Neural cell (in vitro differentiated cells): ENCODE data around the gene CTBP2. TPM values are rescaled to one million over a fixed set of nuclear protein-coding genes. Genes with fewer than 3 reads are reported as not detected.

Experiments used
- H2AFZ ChIP-seq: fragments of 200-600, 300-800 bp; sonication (generic), shearing (Covaris generic); 2 replicates; pipeline ENCODE4 v1.6.0; 2014; ENCODE audit warnings: low read depth, mild to moderate bottlenecking, antibody characterized with exemption, low read length, moderate library complexity
- H3F3A ChIP-seq: fragments of 200-600 bp; shearing (Covaris generic); 2 replicates; pipeline ENCODE4 v1.6.1; 2016; ENCODE audit warnings: mild to moderate bottlenecking, moderate library complexity, mixed read lengths, antibody characterized with exemption, low read length; ENCODE audit not compliant: insufficient read depth, poor library complexity, severe bottlenecking
- H3K27ac ChIP-seq: fragments of 200-600, 300-800 bp; sonication (generic), shearing (Covaris generic); 2 replicates; pipeline ENCODE4 v1.5.1; 2014; ENCODE audit warnings: mild to moderate bottlenecking, low read length, moderate library complexity
- H3K27me3 ChIP-seq: fragments of 300-800, 200-600 bp; sonication (generic), shearing (Covaris generic); 2 replicates; pipeline ENCODE4 v1.6.0; 2014; ENCODE audit warnings: mild to moderate bottlenecking, low read depth, low read length, moderate library complexity; ENCODE audit not compliant: insufficient read depth
- H3K36me3 ChIP-seq: fragments of 300-800, 200-600 bp; sonication (generic), shearing (Covaris generic); 2 replicates; pipeline ENCODE4 v1.5.1; 2014; ENCODE audit warnings: mild to moderate bottlenecking, antibody characterized with exemption, low read length, moderate library complexity; ENCODE audit not compliant: insufficient read depth
- H3K4me2 ChIP-seq: fragments of 300-800, 200-600 bp; sonication (generic), shearing (Covaris generic); 2 replicates; pipeline ENCODE4 v1.6.0; 2014; ENCODE audit warnings: mild to moderate bottlenecking, low read length
- H3K4me3 ChIP-seq: fragments of 300-800, 200-600 bp; sonication (generic), shearing (Covaris generic); 2 replicates; pipeline ENCODE4 v1.5.1; 2014; ENCODE audit warnings: mild to moderate bottlenecking, low read length, moderate library complexity
- H3K79me2 ChIP-seq: fragments of 200-600 bp; shearing (Covaris generic); replicated peaks from 2 replicates; pipeline ENCODE4 v1.6.0; 2014; ENCODE audit warnings: mild to moderate bottlenecking, low read length, moderate library complexity; ENCODE audit not compliant: insufficient read depth
- H3K9ac ChIP-seq: fragments of 300-800, 200-600 bp; sonication (generic), shearing (Covaris generic); 2 replicates; pipeline ENCODE4 v1.6.1; 2016; ENCODE audit warnings: mild to moderate bottlenecking, low read length, mixed read lengths
- H3K9me2 ChIP-seq: fragments of 200-600 bp; shearing (Covaris generic); 2 replicates; pipeline ENCODE4 v1.6.1; 2016; ENCODE audit warnings: mild to moderate bottlenecking, low read length, mixed read lengths; ENCODE audit not compliant: insufficient read depth
- H3K9me3 ChIP-seq: fragments of 200-600, 300-800 bp; sonication (generic), shearing (Covaris generic); 2 replicates; pipeline ENCODE4 v1.6.1; 2016; ENCODE audit warnings: mild to moderate bottlenecking, mixed run types, low read length, moderate library complexity, mixed read lengths
- H4K20me1 ChIP-seq: fragments of 200-600 bp; shearing (Covaris generic); 2 replicates; pipeline ENCODE4 v1.6.1; 2016; ENCODE audit warnings: mild to moderate bottlenecking, mixed run types; ENCODE audit not compliant: insufficient read depth
- EP300 ChIP-seq: fragments of 450-650 bp; conservative IDR thresholded peaks from 2 replicates; pipeline ENCODE4 v1.6.1; 2014; ENCODE audit warnings: antibody characterized with exemption, mild to moderate bottlenecking, moderate library complexity; ENCODE audit not compliant: poor library complexity, severe bottlenecking
- EZH2 ChIP-seq: fragments of 200-600, 300-800 bp; shearing (Covaris generic), sonication (generic); IDR thresholded peaks from 2 replicates; pipeline ENCODE4 v1.6.1; 2014; ENCODE audit warnings: antibody characterized with exemption, low read length, borderline replicate concordance, mild to moderate bottlenecking; ENCODE audit not compliant: insufficient read depth, poor library complexity, severe bottlenecking
- MXI1 ChIP-seq: fragments of 450-650 bp; conservative IDR thresholded peaks from 2 replicates; pipeline ENCODE4 v1.6.1; 2014; ENCODE audit warnings: antibody characterized with exemption, mild to moderate bottlenecking; ENCODE audit not compliant: poor library complexity, severe bottlenecking
- POLR2AphosphoS5 ChIP-seq: IDR thresholded peaks from 2 replicates; pipeline ENCODE4 v1.6.1; 2012
- RAD21 ChIP-seq: fragments of 450-650 bp; conservative IDR thresholded peaks from 2 replicates; pipeline ENCODE4 v1.6.1; 2014; ENCODE audit warnings: antibody characterized with exemption, mild to moderate bottlenecking, moderate library complexity
- SMC3 ChIP-seq: fragments of 450-650 bp; conservative IDR thresholded peaks from 2 replicates; pipeline ENCODE4 v1.6.1; 2014; ENCODE audit warnings: antibody characterized with exemption, mild to moderate bottlenecking, moderate library complexity; ENCODE audit not compliant: poor library complexity
- TAF1 ChIP-seq: IDR thresholded peaks from 2 replicates; pipeline ENCODE4 v1.6.1; 2012; ENCODE audit warnings: low read depth
- polyA plus RNA-seq: library from polyadenylated mRNA; depleted of rRNA; stranded (reverse); fragments of >200 nt; gene quantifications from 2 replicates; pipeline ENCODE4 v1.2.3, GENCODE V29; 2014
- TF ChIP-seq, protein P1 (sequence below): IDR thresholded peaks from 2 replicates; pipeline ENCODE4 v1.6.1; 2012; ENCODE audit warnings: borderline replicate concordance
- TF ChIP-seq, protein P2 (sequence below): fragments of 450-650 bp; IDR thresholded peaks from 2 replicates; pipeline ENCODE4 v1.5.1; 2014; ENCODE audit warnings: antibody characterized with exemption, mild to moderate bottlenecking, moderate library complexity; ENCODE audit not compliant: poor library complexity, severe bottlenecking

CTBP2 gene
- polyA plus RNA-seq, 1 donor from 2014 or later: 59.5 TPM

DNA sequence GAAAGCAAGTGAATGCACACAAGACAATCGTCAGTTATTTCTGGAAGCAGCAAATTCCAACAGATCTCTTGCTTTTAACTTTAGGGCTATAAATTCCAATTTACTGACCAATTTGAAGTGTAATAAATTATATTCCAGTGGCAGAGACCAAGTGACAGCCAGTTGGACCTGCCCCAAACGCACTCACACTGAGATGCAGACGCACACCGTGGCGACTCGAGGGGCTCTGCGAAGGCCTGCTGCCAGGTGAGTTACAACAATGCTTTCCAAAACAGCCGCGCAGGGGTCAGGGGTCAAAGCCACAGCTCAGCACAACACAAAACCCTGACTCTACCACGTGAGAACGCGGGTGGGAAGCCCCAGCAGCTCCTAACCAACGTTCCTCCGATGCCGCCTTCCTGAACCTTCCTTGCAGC, 121.0 kb downstream of the CTBP2 start:
- TF ChIP-seq SMC3 (no peak), EZH2 (no peak), EP300 (no peak), POLR2AphosphoS5 (no peak), TAF1 (no peak), MXI1 (no peak), RAD21 (no peak)
- TF ChIP-seq, protein P1, sequence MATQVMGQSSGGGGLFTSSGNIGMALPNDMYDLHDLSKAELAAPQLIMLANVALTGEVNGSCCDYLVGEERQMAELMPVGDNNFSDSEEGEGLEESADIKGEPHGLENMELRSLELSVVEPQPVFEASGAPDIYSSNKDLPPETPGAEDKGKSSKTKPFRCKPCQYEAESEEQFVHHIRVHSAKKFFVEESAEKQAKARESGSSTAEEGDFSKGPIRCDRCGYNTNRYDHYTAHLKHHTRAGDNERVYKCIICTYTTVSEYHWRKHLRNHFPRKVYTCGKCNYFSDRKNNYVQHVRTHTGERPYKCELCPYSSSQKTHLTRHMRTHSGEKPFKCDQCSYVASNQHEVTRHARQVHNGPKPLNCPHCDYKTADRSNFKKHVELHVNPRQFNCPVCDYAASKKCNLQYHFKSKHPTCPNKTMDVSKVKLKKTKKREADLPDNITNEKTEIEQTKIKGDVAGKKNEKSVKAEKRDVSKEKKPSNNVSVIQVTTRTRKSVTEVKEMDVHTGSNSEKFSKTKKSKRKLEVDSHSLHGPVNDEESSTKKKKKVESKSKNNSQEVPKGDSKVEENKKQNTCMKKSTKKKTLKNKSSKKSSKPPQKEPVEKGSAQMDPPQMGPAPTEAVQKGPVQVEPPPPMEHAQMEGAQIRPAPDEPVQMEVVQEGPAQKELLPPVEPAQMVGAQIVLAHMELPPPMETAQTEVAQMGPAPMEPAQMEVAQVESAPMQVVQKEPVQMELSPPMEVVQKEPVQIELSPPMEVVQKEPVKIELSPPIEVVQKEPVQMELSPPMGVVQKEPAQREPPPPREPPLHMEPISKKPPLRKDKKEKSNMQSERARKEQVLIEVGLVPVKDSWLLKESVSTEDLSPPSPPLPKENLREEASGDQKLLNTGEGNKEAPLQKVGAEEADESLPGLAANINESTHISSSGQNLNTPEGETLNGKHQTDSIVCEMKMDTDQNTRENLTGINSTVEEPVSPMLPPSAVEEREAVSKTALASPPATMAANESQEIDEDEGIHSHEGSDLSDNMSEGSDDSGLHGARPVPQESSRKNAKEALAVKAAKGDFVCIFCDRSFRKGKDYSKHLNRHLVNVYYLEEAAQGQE: no peak
- TF ChIP-seq, protein P2, sequence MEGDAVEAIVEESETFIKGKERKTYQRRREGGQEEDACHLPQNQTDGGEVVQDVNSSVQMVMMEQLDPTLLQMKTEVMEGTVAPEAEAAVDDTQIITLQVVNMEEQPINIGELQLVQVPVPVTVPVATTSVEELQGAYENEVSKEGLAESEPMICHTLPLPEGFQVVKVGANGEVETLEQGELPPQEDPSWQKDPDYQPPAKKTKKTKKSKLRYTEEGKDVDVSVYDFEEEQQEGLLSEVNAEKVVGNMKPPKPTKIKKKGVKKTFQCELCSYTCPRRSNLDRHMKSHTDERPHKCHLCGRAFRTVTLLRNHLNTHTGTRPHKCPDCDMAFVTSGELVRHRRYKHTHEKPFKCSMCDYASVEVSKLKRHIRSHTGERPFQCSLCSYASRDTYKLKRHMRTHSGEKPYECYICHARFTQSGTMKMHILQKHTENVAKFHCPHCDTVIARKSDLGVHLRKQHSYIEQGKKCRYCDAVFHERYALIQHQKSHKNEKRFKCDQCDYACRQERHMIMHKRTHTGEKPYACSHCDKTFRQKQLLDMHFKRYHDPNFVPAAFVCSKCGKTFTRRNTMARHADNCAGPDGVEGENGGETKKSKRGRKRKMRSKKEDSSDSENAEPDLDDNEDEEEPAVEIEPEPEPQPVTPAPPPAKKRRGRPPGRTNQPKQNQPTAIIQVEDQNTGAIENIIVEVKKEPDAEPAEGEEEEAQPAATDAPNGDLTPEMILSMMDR: no peak
- Histone ChIP-seq H3K9me2 (no peaks in the 10 kb centered on the region), H3K79me2 (peaks cover 19% of the 10 kb centered on the region), H3K9ac (no peak overlapping the region), H3K4me3 (no peak overlapping the region), H2AFZ (no peak overlapping the region), H3K27ac (no peak overlapping the region), H3K4me2 (no peak overlapping the region), H3K27me3 (no peaks in the 10 kb centered on the region), H4K20me1 (no peaks in the 10 kb centered on the region), H3K9me3 (no peaks in the 10 kb centered on the region), H3F3A (no peaks in the 10 kb centered on the region), H3K36me3 (no peaks in the 10 kb centered on the region)

DNA sequence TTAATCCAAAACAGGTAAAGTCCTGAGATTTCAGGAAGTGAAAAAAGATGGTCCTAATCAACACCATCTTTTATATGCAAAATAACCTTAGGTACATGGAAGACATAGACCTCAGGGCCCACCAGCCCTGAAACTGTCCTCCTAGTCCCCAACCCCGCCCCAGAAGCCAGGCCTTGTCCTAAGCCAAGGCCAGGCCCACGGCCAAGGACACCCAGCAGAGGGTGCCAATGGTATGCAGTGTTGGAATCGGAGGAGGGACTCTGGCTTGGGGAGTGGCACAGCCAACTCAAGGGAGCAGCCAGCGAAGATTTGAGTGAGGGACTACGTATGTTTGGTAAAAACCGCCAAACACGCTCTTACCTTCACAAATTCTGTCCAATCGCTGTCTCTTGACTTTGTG, 121.7 kb downstream of the CTBP2 start:
- Histone ChIP-seq H2AFZ (no peak overlapping the region), H3K9me2 (no peaks in the 10 kb centered on the region), H3K27me3 (no peaks in the 10 kb centered on the region), H3K9me3 (no peaks in the 10 kb centered on the region), H3K9ac (no peak overlapping the region), H4K20me1 (no peaks in the 10 kb centered on the region), H3K79me2 (peaks cover 19% of the 10 kb centered on the region), H3K36me3 (no peaks in the 10 kb centered on the region), H3K4me2 (no peak overlapping the region), H3K27ac (no peak overlapping the region), H3F3A (no peaks in the 10 kb centered on the region), H3K4me3 (no peak overlapping the region)
- TF ChIP-seq EZH2: no peak
- TF ChIP-seq EP300: no peak
- TF ChIP-seq SMC3: no peak
- TF ChIP-seq MXI1: no peak
- TF ChIP-seq TAF1: no peak
- TF ChIP-seq, protein P2: no peak
- TF ChIP-seq, protein P1: no peak
- no peak for TF ChIP-seq POLR2AphosphoS5
- no peak for TF ChIP-seq RAD21
